Chondrocyte (in vitro differentiated cells): ENCODE measurements around the gene ADAM19. TPM values are rescaled to one million over a fixed set of nuclear protein-coding genes. Genes with fewer than 3 reads are reported as not detected.

ENCODE experiments used
- DNase-seq: peaks from one replicate; pipeline ENCODE4 v3.0.0; 2021; ENCODE audit warnings: mixed read lengths, low spot score
- H3K27ac Mint-ChIP-seq: one replicate; pipeline ENCODE4 v1.8.0; 2021; ENCODE audit warnings: mild to moderate bottlenecking, moderate library complexity, mixed read lengths; ENCODE audit not compliant: unreplicated experiment
- H3K27me3 Mint-ChIP-seq: 2 replicates; pipeline ENCODE4 v1.8.0; 2021; ENCODE audit warnings: low read depth, mixed read lengths
- H3K36me3 Mint-ChIP-seq: 2 replicates; pipeline ENCODE4 v1.8.0; 2021; ENCODE audit warnings: low read depth, mixed read lengths
- H3K4me1 Mint-ChIP-seq: 2 replicates; pipeline ENCODE4 v1.8.0; 2021; ENCODE audit warnings: low read depth, mild to moderate bottlenecking, mixed read lengths
- H3K4me3 Mint-ChIP-seq: one replicate; pipeline ENCODE4 v1.8.0; 2021; ENCODE audit warnings: mild to moderate bottlenecking, moderate library complexity, mixed read lengths; ENCODE audit not compliant: unreplicated experiment
- H3K9me3 Mint-ChIP-seq: 2 replicates; pipeline ENCODE4 v1.8.0; 2021; ENCODE audit warnings: low read depth, mixed read lengths
- total RNA-seq: library from RNA; stranded (reverse); gene quantifications from 3 replicates; pipeline ENCODE4 v1.2.1, GENCODE V29; 2021
- TF ChIP-seq, protein P1 (sequence below): fragments of 200-600 bp; sonication (generic); IDR thresholded peaks from 2 replicates; pipeline ENCODE4 v1.5.0; 2021; ENCODE audit warnings: antibody characterized with exemption, mild to moderate bottlenecking, moderate library complexity

The ADAM19 gene
- total RNA-seq, 1 donor from 2014 or later, result 125 TPM

DNA sequence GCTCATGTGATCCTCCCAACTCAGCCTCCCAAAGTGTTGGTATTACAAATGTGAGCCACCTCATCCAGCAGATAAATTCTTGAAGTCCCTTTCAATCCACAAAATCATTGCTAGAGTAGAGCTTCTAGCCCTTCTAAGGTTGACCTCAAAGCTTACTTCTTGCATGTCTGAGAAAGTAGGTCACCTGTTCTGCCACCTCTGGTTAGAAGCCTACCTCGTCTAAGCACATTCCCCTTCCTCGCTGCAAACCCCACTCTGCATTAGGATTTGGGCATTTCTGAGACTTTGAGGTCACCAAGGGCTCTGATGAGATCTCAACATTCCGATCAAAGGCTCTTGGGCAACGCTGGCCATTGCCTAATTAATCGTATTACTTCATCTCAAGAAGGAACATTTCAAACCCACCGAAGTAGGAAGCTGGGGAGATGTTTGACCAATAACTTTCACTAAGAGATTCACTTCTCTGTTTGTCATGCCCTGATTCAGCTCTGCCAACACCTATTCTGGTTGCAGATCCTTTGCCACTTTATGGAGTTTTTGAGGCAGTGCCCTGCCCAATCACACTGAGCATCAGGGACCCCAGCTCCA, 8.6 kb downstream of the ADAM19 start:
- no peaks in the 10 kb centered on the region for H3K9me3 Mint-ChIP-seq
- DNase-seq, result no peak
- no peak overlapping the region for H3K4me3 Mint-ChIP-seq
- peak overlapping the region; percentile 54 for H3K27ac Mint-ChIP-seq
- peaks cover 18% of the 10 kb centered on the region for H3K36me3 Mint-ChIP-seq
- TF ChIP-seq, protein P1, sequence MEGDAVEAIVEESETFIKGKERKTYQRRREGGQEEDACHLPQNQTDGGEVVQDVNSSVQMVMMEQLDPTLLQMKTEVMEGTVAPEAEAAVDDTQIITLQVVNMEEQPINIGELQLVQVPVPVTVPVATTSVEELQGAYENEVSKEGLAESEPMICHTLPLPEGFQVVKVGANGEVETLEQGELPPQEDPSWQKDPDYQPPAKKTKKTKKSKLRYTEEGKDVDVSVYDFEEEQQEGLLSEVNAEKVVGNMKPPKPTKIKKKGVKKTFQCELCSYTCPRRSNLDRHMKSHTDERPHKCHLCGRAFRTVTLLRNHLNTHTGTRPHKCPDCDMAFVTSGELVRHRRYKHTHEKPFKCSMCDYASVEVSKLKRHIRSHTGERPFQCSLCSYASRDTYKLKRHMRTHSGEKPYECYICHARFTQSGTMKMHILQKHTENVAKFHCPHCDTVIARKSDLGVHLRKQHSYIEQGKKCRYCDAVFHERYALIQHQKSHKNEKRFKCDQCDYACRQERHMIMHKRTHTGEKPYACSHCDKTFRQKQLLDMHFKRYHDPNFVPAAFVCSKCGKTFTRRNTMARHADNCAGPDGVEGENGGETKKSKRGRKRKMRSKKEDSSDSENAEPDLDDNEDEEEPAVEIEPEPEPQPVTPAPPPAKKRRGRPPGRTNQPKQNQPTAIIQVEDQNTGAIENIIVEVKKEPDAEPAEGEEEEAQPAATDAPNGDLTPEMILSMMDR, result no peak
- peaks cover 48% of the 10 kb centered on the region for H3K4me1 Mint-ChIP-seq
- H3K27me3 Mint-ChIP-seq, result no peaks in the 10 kb centered on the region

DNA sequence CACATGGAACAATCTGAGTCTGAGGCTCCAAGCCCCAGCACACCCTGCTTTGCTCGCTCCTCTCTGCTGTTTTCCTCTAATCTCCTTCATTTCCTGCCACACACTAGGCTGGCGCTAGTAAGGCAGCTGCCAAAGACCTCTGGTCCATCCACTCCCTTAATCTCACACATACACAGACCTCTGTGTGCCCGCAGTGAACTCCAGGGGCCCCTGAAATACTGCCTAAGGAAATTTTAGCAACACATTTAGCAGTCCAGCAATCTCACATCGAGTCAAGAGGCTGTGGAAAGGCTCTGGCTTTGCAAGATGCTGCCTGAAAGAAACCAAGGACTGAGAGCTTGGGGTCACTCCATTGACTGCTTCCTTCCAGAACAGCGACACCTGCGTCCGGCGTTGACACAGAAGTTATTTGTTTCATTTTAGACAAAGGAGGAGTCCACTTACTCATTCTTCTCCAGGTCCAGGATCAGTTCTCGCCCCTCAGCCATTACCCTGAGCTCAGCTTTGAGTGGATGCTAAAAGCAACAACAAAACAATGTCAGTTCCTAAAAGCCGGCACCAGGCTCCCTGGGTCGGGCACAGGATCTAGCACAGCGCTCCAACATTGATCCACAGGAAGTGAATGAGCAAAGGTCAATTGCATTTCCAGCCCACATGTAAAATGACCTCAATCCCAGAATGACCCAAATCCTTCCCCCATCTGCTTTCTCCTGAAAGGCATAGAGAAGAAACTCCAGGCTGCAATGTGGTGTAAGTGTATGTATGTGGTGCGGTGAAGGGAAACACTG, 11.5 kb downstream of the ADAM19 start:
- Mint-ChIP-seq H3K9me3 (no peaks in the 10 kb centered on the region), H3K4me3 (no peak overlapping the region), H3K27me3 (no peaks in the 10 kb centered on the region), H3K36me3 (peaks cover 14% of the 10 kb centered on the region), H3K4me1 (peaks cover 56% of the 10 kb centered on the region), H3K27ac (peak overlapping the region; percentile 73)
- DNase-seq, result no peak
- TF ChIP-seq, protein P1, result peak; percentile 58

DNA sequence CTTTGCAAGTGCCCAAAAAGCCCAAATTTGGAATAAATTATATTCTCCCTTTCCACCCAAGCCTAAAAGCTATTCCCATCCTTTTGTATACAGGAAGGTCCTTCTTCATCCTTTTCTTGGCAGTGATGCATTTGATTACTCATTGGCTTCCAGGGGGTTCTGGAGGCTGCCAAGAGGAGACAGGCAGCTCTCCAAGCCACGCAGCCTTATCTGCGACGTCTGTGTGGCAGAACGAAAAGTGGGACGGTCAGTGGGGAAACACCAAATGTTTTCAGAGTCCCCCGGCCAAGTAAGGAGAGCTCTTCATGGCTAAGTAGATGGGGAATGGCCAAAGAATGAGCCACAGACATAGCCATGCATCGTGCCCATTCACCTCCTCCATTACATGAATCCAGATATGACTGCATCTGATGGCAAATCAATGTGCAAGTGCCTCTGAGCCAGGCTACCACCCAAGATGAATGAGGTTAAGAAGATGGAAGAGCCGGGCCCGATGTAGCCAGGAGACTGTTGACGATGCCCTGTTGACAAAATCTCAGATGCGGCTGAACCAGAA, 12.1 kb downstream of the ADAM19 start:
- H3K4me1 Mint-ChIP-seq, result peaks cover 63% of the 10 kb centered on the region
- H3K27me3 Mint-ChIP-seq, result no peaks in the 10 kb centered on the region
- no peaks in the 10 kb centered on the region for H3K9me3 Mint-ChIP-seq
- peak overlapping the region; percentile 73 for H3K27ac Mint-ChIP-seq
- DNase-seq, result no peak
- TF ChIP-seq, protein P1, result no peak
- no peak overlapping the region for H3K4me3 Mint-ChIP-seq
- peaks cover 10% of the 10 kb centered on the region for H3K36me3 Mint-ChIP-seq

DNA sequence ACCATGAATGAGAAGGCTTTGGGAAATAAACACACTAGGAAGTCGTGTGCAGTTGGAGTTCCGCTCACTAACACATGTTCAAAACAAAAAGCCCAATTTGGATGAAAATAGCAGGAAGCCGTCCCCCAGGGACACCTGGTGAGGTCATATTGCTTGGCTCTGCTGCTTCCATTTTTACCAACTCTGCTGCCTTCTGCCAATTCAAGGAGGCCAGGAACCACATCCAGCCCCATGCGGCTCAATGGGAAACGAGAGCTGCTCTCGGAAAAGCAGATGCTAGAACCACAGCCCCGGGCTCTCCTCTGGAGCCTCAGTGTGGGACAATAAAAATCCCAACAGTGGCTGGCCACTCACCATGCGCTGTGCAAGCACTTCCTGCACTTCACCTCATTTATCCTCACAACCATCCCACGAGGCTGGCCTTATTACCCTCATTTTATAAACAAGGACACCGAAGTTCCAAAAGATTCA, 13.4 kb downstream of the ADAM19 start:
- H3K27me3 Mint-ChIP-seq, result no peaks in the 10 kb centered on the region
- TF ChIP-seq, protein P1, result no peak
- H3K4me3 Mint-ChIP-seq, result no peak overlapping the region
- no peak for DNase-seq
- peaks cover 7% of the 10 kb centered on the region for H3K36me3 Mint-ChIP-seq
- H3K9me3 Mint-ChIP-seq, result no peaks in the 10 kb centered on the region
- peak overlapping the region; percentile 76 for H3K27ac Mint-ChIP-seq
- peaks cover 76% of the 10 kb centered on the region for H3K4me1 Mint-ChIP-seq

DNA sequence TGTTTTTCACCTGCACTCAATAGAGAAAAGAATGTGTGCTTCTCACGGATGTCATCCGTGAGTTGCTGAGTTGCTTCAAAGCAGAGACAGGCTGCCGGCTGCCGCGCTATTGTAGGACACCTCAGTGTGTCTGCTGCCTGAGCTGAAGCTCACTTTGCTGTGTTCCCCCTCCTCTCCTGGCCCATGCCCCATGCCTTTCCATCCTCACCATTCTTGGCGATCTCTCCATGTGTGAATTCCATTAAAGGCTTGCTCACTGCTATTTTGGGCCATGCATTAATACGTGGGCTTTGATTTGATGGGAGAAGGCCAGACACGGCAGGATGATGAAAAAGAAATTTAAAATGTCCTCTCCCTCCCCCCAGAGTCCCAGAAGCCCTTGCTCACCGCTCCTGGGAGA, 14.5 kb downstream of the ADAM19 start:
- TF ChIP-seq, protein P1, result no peak
- peak overlapping the region; percentile 76 for H3K27ac Mint-ChIP-seq
- H3K9me3 Mint-ChIP-seq, result no peaks in the 10 kb centered on the region
- H3K36me3 Mint-ChIP-seq, result peaks cover 4% of the 10 kb centered on the region
- no peak for DNase-seq
- H3K27me3 Mint-ChIP-seq, result no peaks in the 10 kb centered on the region
- H3K4me3 Mint-ChIP-seq, result peak overlapping the region; percentile 24
- H3K4me1 Mint-ChIP-seq, result peaks cover 81% of the 10 kb centered on the region
